GM18867 (cell line): ENCODE data around the gene MCRIP2.

Experiments
- ATAC-seq: cut with Tn5 transposase; IDR thresholded peaks from one replicate; pipeline ENCODE4 v1.9.1; 2021; ENCODE audit warnings: mild to moderate bottlenecking, moderate library complexity; ENCODE audit not compliant: unreplicated experiment

MCRIP2 gene

DNA sequence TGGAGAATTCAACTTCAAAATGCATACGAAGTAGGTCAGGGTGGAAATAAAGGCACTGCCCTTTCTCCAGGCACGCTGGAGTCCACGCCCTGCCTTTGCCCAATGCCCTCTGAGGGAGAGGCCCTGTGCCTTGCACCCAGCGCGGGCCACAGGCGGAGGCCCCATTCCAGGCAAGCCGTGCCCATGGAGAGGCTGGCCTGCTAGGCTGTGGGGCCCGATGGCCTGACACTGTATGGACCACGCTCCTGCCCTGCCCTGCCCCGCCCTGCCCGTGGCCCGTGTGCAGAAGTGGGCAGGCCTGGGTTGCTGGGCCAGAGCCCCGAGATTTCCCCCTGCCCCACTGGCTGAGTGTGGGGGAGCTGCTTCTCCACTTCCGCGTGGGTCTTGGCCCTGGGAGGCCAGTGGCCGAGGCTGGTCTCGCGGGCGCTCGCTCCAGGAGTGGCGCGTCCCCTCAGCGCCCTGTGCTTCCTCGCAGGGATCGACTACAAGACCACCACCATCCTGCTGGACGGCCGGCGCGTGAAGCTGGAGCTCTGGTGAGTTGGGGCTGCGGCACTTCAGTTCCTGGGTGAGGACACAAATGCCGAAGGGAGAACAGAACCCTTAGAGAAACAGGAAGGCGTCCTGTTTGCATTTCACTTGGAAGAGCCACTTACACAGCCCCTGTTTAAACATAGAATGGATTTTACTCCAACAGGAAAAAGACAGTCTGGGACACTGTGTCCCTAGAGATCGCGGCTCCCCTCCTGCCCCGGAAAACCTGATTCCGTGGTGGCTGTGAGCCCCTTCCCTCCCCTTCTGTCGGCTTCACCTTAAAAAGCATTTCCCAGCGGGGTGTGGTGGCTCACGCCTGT is 24.7 kb upstream of the MCRIP2 start:
- no peak for ATAC-seq

- ATAC-seq = no peak
These were observed 23.8 kb upstream of the MCRIP2 start for GRCh38 chr16:617855-618254.

DNA sequence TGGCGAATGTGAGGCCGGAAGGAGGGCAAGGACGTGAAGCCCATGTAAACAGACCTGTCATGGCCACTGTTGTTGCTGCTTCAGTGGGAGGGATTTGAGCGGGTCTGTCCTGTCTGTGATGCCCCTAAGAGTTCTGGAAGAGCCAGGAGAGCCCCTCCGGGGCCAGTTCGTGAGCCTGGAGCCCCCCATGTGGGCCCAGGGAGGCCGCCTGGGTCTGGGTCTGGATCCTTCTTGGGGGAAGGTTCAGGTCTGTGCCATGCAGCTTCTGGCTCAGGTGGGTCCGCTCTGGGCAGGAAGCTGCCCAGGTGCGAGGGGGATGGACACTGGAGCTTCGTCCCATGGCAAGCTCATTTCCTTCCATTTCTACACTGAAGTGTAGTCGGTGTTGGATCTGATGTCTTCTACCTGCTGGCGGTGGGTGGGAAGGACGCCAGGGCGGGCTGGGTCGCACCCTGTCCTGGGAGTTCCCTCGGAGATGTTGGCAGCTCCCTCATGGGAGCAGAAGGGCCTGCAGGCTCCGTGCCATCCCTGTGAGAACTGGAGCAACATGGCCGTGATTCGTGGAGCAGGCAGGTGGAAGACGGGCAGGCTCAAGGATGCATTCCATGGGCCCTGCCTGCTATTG is 22.0 kb upstream of the MCRIP2 start:
- ATAC-seq = no peak

DNA sequence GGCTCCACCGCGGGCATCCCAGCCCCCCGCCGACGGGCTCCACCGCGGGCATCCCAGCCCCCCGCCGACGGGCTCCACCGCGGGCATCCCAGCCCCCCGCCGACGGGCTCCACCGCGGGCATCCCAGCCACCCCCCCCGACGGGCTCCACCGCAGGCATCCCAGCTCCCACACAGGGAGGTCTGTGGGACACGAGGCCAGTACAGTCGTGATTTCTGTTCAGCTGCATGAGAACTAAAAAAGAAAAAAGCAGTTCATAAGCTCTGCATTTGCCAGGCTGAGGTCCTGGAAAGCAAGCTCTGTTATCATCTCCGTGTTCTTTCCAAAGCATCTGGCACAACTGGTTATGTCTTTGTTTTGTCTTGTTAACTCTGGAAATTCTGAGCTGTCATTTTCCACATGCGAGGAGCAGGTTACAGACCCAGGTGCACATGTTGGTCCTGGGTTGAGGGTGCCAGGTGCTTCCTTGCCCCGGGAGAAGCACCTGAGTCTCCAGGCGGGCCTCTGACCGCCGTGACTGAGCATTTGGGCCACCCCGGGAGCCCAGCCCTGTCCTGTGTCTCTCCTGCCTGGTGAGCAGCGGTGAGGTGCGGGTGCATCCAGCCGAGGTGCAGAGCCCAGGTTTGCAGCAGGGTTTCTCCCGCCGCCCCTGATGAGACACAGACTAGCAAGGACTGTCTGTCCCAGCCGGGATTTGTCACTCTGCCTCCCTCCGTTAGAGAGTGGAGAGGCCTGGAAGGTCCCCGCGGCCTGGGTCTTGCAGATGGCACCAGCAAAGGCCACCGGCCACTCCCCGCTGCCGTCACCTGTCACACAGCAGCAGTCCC is 20.7 kb upstream of the MCRIP2 start:
- ATAC-seq = no peak

DNA sequence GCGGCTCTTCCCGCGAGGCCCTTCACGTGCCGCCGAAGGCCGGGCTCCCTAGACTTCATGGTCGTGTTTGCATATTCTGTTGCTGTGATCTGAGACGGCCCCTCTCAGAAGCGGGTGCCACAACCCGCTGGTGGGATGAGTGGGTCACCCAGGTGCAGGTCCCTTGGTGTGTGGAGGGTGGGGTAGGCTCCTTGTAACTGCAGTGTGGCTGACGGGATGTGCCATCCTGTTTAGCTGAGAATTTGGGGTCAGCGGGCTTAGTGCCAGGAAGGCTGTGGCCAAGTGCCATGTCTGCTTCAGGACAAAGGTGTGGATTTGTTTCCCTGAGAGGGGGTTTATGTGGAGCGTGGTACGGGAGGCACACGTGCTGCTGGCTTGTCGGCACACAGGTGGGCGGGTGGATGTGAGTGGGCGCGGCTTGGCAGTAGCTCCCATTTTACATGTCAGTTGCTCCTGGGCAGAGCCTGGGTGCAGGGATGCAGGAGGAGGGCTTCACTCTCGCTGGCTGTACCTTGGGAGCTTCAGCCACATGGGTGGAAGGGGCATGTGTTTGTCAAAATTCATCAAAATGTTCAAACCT is 20.0 kb upstream of the MCRIP2 start:
- no peak for ATAC-seq

DNA sequence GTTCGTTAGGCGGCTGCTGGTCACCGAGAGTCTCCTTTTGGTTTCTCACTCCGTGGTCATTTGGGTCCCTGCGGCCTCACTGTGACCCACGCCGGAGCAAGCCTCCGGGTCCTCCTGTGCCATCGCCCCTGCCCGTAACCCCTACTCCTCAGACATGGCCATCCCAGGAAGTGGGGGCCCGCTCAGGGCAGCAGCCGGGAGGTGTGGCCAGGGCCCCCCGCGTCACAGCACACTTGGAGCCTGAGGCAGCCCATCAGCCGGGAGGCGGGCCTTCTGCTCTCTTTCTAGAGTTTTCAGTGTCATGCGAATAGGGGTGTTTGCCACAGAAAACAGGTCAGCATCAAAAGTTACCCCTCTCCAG is 18.7 kb upstream of the MCRIP2 start:
- ATAC-seq = no peak

DNA sequence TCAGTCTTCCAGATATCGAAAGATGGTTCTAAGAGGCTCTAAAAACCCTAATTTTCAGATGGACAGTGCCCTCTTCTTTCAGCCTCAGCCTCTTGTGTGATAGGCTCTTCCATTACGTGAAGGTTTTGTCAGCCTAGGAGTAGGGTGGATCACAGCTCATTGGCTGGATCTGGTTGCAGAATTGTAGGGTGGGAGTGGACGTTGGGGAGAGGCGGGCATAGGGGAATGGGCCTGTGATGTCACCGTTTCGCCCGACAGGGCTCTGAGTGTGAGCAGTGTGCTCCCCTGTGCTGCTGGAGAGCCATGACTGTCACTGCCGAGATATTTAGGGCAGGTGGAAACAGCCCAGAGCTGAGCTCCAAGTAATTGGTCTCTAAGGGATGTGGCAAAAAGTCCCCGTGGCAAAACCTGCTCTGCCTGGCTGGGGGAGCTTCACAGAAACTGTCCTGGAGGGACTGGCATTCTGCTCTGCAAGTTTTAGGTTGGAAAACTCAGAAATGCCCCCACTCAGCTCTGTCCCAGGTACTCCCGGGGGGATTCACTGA is 17.0 kb upstream of the MCRIP2 start:
- ATAC-seq = no peak

GRCh38 chr16:625117-625976 is 16.3 kb upstream of the MCRIP2 start:
- no peak for ATAC-seq

- ATAC-seq = no peak
These were observed 15.5 kb upstream of the MCRIP2 start for GRCh38 chr16:625977-626765.

DNA sequence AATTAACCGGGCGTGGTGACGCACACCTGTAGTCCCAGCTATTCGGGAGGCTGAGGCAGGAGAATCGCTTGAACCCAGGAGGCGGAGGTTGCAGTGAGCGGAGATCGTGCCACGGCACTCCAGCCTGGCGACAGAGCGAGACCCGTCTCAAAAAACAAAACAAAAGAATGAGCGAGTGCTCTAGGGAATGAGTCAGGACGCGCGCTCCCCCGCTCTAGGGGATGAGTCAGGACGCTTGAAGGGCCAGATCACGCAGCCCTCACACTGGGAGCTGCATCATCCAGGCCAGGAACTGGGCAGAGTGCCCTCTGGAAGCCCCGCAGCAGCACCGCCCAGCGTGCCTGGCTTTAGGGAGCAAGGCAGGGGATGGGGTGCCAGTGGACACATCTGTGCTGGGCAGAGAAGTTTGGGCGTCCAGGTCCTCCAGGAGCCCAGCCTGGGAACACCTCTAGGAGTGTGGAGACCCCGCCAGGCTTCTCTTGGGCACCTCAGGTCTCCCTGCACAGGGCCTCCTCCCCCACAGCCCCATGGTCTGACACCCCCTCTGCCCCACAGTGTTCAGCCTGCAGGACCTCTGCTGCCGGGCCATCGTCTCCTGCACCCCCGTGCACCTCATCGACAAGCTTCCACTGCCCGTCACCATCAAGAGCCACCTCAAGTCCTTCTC is 14.7 kb upstream of the MCRIP2 start:
- no peak for ATAC-seq

DNA sequence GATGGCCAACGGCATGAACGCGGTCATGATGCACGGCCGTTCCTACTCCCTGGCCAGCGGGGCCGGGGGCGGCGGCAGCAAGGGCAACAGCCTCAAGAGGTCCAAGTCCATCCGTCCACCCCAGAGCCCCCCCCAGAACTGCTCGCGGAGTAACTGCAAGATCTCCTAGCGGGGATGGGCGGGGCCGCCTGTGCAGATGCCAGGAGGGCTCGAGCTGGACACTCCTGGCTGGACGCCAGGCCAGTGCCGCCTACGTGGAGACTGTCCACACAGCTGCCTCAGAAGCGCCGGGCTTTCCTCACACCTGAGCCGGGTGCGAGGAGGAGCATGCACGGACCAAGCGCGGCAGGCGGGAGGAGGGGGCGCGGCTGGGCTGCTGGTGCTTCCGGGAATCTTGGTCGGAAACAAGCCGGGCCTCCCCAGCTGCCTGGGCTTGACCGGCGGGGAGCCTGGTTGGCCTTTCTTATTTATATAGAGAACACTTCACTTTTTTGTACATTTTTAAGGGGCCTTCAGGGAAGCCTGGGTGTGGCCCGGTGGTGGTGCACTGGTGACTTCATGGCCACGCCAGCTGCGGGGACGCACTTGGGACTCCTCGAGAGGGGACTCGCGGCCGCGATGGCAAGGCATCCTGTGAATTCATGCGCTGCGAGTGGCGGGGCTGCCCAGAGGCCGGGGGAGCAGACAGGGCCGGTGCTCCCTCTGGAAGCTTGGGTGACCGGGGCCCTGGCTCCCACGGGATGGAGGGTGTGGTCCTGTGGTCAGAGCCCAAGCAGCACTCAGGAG is 14.0 kb upstream of the MCRIP2 start:
- ATAC-seq = no peak

- no peak for ATAC-seq
These were observed 13.1 kb upstream of the MCRIP2 start for GRCh38 chr16:628321-629061.

GRCh38 chr16:629185-629832 is 12.3 kb upstream of the MCRIP2 start:
- ATAC-seq = no peak

DNA sequence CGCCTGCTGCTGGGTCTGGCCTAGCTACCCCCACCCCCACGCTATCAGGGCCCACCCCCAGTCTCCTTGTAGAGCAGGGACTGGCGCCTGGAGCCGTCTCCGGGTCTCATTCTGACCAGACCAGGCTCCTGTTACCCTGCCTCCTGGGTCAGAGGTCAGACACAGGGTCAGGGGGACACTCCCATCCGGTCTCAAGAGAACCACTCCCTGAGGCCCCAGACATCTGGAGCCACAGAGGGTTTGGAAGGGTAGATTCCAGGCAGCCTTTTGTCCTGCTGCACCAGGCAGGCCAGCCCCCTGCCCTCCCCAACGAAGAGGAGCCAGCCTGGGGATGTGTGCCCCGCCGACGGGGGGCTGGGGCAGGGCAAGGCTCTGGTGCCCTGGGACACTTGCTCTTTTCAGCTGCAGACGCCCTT is 11.8 kb upstream of the MCRIP2 start:
- ATAC-seq = no peak

GRCh38 chr16:630249-630814 is 11.3 kb upstream of the MCRIP2 start:
- no peak for ATAC-seq

DNA sequence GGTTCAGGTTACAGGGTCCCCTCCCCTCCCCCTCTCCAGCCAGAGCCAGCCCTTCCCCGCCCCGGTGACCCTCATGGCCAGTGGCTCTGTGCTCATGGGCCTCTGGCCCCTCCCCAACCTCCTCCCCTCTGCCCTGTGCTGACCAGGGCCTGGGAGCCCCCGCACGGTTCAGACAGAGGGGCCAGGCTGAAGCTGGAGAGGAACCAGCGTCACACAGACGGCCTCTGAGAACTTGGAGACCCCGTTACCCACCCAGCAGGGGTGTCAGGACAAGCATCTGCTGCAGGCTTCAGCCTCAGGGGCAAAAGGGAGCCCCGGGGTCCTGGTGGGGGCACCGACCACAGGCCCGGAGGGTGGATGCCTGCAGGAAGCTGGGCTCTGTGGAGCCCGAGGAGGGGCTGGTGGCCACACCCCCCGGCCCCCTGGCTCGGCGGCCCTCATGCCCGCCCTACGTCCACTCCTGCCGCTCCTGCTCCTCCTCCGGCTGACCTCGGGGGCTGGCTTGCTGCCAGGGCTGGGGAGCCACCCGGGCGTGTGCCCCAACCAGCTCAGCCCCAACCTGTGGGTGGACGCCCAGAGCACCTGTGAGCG is 10.7 kb upstream of the MCRIP2 start, which contains the start of gene WFIKKN1:
Gene WFIKKN1, plus strand, starts transcription at position 171 of the 591 bp plus-strand sequence. Its CDS starts 269 bp downstream, at position 440.
- ATAC-seq = no peak
